ENCODE measurements around the gene MTLN. TPM values are rescaled to one million over a fixed set of nuclear protein-coding genes. Genes with fewer than 3 reads are reported as not detected.

The MTLN gene
- total and polyA plus RNA-seq, 2 of the 13 experiments (the other 11 are each of a cell fraction or from before 2014, with no cell fraction given) = 37.1 to 50.4 TPM

DNA sequence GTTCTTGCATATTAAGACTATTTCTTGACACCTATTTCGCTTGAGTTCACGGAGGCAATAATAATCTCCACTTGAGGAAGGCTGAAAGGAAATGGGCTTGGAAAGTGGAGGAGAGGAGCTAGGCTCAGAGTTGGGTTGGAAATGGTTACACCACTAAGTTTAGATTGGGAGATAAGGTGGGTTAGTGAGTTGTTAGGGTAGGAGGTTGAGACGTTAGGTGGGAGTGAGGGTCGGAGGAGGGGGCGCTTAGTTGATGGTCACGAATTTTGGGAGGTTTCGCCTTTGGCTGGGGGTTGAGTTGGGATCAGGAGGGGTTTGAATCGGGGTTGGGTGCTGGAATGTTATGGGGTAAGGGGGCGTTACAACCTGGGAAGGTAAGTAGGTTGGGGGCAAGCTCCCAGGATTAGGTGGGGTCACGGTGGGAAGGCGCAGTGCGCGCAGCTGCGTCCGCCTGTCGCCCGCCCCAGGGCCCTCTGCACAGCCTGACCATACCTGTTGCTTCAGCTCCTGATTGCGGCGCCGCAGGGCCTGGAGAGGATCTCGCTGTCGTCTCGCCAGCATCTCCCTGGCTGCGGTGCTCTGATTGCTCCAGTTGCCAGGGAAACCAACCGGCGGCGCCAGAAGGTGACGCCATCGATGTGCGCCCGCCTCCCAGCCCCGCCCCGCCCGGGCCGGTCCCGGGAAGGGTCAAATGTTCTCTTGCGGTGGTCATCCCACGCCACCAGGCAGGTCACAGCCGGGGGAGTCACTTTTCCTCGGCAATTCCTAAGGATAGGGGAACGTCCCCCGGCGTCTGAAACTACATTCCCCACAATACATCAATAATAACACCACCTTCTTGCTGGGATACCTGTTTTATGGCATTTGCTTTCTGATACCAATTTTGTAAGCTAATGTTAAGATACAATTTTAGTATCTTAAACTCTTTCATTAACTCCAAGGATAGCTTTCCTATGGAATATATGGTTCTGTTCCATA, 7.7 kb downstream of the MTLN start, which contains the start of gene NPHP1 (continued):
- TF ChIP-seq, protein P1, sequence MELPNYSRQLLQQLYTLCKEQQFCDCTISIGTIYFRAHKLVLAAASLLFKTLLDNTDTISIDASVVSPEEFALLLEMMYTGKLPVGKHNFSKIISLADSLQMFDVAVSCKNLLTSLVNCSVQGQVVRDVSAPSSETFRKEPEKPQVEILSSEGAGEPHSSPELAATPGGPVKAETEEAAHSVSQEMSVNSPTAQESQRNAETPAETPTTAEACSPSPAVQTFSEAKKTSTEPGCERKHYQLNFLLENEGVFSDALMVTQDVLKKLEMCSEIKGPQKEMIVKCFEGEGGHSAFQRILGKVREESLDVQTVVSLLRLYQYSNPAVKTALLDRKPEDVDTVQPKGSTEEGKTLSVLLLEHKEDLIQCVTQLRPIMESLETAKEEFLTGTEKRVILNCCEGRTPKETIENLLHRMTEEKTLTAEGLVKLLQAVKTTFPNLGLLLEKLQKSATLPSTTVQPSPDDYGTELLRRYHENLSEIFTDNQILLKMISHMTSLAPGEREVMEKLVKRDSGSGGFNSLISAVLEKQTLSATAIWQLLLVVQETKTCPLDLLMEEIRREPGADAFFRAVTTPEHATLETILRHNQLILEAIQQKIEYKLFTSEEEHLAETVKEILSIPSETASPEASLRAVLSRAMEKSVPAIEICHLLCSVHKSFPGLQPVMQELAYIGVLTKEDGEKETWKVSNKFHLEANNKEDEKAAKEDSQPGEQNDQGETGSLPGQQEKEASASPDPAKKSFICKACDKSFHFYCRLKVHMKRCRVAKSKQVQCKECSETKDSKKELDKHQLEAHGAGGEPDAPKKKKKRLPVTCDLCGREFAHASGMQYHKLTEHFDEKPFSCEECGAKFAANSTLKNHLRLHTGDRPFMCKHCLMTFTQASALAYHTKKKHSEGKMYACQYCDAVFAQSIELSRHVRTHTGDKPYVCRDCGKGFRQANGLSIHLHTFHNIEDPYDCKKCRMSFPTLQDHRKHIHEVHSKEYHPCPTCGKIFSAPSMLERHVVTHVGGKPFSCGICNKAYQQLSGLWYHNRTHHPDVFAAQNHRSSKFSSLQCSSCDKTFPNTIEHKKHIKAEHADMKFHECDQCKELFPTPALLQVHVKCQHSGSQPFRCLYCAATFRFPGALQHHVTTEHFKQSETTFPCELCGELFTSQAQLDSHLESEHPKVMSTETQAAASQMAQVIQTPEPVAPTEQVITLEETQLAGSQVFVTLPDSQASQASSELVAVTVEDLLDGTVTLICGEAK (IDR thresholded peaks at IDR 0.05) = no peak
- TF ChIP-seq, protein P1 (CRISPR knock-in tag; IDR thresholded peaks at IDR 0.05) = no peak; the same call in 1 of the 2 replicates
- TF ChIP-seq SALL2 (CRISPR knock-in tag; IDR thresholded peaks at IDR 0.05) (peak; percentile 69; the same call in 1 of the 2 replicates), ZBTB1 (CRISPR knock-in tag; IDR thresholded peaks at IDR 0.05; ENCODE audit: borderline replicate concordance) (no peak)
- TF ChIP-seq, protein P2, sequence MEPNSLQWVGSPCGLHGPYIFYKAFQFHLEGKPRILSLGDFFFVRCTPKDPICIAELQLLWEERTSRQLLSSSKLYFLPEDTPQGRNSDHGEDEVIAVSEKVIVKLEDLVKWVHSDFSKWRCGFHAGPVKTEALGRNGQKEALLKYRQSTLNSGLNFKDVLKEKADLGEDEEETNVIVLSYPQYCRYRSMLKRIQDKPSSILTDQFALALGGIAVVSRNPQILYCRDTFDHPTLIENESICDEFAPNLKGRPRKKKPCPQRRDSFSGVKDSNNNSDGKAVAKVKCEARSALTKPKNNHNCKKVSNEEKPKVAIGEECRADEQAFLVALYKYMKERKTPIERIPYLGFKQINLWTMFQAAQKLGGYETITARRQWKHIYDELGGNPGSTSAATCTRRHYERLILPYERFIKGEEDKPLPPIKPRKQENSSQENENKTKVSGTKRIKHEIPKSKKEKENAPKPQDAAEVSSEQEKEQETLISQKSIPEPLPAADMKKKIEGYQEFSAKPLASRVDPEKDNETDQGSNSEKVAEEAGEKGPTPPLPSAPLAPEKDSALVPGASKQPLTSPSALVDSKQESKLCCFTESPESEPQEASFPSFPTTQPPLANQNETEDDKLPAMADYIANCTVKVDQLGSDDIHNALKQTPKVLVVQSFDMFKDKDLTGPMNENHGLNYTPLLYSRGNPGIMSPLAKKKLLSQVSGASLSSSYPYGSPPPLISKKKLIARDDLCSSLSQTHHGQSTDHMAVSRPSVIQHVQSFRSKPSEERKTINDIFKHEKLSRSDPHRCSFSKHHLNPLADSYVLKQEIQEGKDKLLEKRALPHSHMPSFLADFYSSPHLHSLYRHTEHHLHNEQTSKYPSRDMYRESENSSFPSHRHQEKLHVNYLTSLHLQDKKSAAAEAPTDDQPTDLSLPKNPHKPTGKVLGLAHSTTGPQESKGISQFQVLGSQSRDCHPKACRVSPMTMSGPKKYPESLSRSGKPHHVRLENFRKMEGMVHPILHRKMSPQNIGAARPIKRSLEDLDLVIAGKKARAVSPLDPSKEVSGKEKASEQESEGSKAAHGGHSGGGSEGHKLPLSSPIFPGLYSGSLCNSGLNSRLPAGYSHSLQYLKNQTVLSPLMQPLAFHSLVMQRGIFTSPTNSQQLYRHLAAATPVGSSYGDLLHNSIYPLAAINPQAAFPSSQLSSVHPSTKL (CRISPR knock-in tag; IDR thresholded peaks at IDR 0.05) = peak; percentile 78
- TF ChIP-seq, protein P3, sequence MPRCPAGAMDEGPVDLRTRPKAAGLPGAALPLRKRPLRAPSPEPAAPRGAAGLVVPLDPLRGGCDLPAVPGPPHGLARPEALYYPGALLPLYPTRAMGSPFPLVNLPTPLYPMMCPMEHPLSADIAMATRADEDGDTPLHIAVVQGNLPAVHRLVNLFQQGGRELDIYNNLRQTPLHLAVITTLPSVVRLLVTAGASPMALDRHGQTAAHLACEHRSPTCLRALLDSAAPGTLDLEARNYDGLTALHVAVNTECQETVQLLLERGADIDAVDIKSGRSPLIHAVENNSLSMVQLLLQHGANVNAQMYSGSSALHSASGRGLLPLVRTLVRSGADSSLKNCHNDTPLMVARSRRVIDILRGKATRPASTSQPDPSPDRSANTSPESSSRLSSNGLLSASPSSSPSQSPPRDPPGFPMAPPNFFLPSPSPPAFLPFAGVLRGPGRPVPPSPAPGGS (CRISPR knock-in tag; IDR thresholded peaks at IDR 0.05) = peak; percentile 74

Measured in HepG2 (cell line).